Stimulated activated CD4-positive, alpha-beta T cell treated with anti-CD3 and anti-CD28 coated beads, Interleukin-4, amount 100 ng/mL, for 4 hours (primary cell): ENCODE data around the gene ATP23.

Experiments
- DNase-seq, 2 experiments: peaks; one replicate each; pipeline ENCODE4 v3.0.0-alpha.2; 2020

The ATP23 gene, protein sequence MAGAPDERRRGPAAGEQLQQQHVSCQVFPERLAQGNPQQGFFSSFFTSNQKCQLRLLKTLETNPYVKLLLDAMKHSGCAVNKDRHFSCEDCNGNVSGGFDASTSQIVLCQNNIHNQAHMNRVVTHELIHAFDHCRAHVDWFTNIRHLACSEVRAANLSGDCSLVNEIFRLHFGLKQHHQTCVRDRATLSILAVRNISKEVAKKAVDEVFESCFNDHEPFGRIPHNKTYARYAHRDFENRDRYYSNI

DNA sequence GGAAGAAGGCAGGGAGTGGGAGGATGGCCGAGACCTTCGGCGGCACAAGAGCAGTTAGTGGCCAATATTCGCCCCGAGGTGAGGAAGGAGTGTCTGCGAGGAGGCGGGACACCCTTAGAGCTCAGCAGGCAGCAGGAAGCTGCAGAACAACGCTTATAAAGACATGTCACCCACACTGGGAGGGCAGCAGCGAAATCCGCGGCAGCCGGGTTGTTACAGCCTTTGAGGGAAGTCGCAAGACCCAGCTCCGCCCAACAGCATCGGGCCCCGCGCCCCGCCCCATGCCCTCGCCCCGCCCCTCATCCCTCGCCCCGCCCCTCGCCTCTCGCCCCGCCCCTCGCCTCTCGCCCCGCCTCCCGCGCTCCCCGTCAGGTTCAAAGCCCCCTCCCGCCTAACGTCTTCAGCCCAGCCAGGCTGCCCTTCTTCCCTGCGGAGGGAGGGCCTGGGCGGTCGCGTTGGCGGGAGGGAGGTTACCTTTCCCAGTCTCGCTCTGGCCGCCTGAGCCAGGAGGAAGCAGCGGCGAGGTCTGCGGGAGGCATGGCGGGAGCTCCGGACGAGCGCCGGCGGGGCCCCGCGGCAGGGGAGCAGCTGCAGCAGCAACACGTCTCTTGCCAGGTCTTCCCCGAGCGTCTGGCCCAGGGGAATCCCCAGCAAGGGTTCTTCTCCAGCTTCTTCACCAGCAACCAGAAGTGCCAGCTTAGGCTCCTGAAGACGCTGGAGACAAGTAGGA lies at the start of gene ATP23:
Gene ATP23 (plus strand): TSS at position 403 of the 730 bp plus-strand sequence. CDS start 135 bp downstream, at position 538.
- peak; percentile 83 to 88 for DNase-seq

DNA sequence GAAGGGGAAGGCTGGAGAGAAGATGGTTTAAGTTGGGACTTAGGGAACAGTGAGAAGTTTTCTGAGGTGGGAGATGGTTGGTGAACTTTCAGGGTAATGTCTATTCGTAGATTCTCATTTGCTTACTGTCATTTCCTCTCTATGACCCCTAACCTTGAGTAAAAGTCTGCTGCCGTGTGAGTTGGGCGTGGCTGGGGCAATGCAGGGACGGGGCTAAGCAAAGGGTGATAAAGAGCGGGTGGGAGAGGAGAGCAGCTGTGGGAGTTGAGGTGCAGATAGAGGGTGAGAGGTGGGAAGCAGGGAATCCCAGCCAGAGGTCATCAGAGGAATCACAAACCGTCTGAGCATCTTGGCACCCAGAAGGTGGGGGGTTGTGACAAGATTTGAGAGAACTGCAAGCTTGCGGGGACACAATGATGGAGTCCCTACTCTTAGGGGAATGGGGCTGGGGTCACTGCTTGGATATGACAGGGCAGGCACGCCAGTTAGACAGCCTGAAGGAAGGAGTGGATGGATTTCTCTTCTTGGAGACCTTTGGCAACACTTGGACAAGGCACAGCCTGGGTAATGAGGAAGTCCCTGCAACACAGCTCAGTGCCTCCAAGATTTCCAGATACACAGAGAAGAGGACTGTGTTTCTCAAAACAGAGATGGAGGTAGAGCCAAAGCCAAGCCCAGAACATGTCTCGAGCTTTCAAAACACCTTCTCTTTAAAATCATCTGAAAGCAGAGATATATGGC lies 49.0 kb upstream of the ATP23 start:
- DNase-seq: no peak

DNA sequence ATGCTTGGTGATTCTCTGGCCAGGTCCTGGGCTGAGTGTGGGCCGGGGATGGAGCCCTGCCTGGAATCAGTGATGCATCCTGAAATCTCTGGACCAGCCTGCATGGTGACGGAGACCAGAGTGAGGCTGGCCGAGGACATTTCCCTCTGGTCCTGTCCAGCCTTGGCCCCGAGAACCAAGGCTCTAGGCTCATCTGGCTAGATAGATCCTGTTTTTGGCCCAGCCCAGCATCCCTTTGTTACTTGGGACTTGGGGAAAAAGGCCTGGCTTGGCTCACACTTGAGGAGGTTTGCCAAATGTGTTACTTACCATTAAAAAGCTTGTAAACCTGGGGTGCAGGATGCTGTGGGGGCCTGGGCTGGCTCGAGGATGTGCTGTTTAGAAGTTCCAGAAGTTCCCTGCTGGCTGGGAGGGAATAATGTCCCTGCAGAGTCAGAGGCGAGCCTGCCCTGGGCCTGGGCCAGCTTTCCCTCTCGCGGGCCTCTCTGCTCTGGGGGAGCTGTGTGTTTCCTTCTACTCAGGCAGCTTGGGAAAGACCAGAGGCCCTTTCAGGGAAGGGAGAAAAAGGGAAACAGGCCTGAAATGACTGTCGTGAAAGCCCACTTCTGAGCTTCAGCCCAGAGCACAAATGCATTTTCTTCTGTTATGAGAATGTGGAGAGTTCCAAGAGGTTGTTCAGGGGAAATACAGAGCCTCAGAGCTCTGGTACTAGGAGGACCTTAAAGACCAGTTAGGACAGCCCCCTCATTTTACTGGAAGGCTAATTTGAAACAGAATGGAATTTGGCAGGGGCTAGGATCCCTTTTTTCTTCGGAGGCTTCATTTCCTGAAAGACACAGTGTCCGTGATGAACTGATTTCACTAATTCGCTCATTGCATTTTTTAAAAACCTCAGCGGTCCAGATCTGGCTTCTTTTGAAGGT lies 47.7 kb upstream of the ATP23 start:
- DNase-seq: no peak

DNA sequence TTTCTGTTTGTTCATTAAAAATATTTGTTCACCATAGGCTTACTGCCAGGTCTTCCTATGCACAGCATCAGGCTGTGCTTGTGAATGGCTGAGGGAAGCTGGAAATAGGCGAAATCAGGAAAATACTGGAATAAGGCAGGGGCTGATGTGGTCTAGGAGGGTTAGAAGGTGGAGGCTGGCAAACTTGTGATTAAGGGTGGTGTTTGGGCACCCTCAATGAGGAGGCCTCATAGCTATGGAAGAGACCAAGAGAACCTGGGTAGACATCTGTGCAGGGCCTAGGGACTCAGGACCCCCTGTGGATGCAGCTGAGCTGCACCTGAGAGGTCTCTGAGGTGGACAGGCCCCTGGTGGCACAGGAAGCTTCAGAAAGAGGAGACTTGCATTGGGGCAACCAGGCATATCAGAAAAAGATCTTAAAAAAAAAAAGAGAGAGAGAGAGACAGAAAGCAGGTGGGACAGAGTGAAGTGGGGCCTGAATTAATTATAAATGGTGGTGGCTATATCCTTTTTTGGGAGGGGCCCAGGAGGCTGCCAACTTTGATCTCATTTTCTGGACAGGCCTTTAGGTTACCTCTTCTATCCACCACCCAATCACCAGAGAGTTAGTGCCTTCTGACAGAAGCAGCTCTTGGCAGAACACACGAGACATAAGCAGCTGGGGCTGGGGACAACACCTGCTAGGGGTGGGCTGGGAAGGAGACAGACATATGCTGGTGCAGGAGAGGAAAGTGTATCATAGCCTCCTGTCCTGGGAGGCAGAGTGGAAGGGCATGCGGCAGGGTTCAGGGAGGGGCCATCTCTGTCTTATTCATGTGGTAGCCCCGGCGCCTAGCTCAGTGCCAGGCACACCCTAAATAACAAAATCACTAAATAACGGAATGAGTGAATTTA lies 46.7 kb upstream of the ATP23 start:
- DNase-seq: no peak

DNA sequence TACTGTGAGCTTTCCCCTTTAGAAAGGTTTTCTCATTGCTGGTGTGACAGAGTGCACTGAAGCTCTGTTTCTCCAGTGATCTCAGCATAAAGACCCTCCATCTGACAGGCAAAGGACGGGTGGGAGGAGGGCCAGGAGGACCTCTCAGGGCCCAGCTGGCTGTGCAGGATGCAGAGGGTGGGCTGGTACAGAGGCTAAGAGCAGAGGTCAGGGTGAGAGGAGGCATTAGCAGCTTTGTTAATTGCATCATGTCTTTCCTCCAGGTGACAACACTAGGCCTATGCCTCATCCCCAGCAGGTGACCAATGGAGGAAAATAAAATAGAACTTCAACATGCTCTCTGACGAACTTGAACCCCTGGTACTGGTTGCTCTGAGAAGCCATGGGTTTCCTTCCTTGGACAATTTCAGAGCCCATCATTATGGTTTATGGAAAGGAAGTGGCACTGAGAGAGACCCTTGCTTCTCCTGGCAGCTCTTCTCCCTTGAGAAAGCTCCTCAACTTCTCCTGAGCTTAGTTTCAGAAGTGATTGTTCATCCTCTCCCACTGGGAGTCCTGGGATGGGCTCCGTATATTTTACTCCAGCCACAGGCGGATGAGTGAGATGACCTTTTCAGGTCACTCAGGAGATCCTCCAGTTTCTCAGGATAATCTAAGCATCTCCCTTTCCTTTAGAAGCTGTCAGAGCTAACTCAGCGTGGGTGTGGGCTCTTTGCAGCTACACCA lies 45.8 kb upstream of the ATP23 start:
- no peak for DNase-seq

DNA sequence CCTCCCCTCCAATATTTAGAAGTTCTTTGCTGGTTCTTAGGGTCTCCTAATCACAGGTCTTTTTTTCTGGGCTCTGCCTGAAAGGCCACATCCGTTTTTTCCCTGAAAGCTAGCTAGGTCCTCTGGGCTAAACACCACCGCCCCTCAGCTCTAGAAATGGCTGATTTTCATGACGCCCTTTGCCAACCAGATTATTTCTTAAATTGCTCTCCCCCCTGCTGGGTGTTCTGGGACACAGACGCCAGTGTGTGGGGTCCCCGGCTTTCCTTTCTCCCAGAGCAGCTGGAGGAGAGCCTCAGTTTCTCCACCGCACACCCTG lies 45.3 kb upstream of the ATP23 start:
- no peak for DNase-seq

DNA sequence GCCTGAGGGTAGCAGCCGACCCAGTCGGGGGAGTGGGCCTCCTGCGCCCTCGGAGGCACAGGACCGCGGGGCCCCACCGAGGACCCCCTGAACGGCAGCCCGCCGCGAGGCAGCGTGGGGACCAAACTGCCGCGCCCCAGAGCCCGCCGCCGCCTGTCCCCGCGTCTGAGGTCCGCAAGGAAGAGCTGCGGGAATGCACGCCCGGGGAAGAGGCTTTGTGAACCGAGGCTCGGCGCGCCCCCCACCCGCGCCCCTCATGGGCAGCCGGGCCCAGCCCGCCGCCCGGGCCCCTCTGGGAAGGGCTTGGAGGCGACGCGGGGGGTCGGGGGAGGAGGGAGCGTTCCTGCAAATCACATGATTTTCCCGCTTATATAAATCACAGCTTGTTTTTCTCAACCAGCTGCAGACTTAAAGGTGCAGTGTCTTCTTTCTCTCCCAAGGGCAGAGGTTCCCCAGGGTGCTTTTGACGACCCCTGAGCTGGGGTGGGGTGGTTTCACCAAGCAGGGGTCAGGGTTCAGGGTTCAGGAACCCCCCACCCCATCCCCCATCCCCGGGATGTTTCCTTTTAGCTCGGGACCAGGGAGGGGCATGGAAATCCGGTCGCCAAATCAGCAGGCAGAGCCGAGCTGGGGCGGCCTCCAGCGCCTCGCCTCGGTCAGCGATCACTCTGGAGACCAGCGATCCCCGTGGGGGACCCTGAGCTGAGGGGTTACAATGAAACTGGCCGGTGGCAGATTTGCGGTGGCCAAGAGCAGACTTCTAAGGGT lies 44.7 kb upstream of the ATP23 start:
- peak in 1 of 2 experiments; percentile 20 for DNase-seq

DNA sequence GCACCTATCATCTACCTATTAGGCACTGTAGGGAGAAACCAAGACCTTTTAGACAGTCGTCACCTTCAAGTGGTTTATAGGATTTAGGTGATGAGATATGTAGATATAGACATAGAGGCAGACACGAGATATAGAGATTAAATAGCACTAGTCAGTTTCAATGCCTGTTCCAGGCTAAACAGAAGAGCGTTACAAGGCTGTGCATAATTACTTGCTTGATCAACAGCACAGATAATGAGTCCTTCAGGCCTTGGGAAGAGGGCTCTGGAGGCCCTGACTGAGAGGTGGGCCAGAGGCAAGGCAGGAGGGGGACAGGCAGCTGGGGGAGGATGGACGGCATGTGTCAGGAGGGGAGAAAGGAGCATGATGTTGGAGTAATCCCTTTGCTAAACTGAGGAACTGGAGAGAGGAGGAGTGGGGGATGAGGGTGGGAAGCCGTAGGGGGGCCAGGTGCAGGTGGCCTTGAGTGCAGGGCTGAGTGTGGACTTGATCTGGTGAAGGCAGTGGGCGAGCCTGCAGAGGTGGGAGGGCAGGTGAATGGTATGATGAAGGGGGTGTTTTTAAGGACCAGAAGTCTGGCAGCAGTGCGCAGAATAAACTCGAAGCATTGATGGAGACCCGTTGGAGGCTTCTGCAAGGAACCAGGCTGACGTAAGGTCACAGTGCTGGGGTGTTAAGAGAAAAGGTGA lies 43.9 kb upstream of the ATP23 start:
- no peak for DNase-seq

DNA sequence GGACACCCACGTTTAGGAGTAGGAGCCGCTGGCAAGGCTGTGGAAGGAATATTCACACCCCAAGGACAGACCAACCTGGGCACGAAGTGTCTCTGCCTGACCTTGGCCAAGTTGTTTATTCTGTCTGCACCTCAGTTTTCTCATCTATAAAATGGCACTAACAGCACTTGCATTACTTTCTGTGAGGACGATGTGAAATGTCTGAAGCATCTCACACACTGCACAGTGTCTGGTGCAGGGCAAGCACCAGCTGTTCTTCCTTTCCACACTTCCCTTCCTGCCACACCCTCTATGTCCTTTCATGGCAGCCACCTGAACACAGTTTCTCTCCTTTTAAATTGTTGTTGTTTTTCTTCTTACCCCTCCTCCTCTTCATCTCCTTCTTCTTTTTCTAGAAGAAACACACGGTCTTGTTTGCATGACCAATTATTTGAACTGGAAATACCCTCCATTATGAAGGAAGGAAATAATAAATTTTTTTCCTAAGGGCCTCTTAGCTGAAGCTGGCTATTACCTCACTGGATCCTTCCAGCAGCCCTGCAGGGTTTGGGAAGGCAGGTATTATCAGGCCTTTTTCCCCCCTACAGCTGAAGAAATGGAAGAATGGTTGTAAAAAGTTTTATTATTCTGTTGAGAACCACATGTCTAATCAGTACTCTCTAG lies 42.9 kb upstream of the ATP23 start:
- DNase-seq: no peak

DNA sequence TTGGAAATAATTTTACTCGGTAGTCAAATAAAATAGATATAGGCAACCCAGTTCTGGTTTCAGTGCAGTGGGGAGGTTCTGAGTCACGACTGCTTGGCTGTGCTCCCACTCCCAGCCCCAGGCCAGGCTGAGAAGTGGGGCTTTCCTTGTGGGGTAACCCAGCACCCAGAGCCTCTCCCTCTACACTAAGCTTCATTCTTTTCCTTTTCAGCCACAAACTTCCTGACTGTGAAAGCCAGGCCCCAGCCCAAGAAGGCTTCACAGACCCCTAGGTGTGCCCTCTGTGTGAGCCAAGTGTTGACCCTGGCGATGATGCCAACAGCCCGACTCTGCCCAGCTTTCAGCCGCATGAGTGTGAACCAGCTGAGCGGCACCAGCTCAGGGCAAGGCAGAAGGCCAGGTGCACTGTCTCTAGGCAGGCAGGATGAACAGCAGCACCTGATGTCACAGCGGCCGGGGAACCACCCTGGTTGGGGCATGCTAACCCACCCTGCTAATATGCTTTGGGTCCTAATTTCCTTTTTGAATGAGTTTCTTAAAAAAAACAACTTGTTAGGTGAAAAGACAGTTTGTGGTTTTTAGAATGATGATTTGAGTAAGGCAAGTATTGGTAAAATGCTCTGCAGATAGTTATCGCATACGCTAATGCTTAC lies 42.2 kb upstream of the ATP23 start:
- peak; percentile 64 to 79 for DNase-seq

DNA sequence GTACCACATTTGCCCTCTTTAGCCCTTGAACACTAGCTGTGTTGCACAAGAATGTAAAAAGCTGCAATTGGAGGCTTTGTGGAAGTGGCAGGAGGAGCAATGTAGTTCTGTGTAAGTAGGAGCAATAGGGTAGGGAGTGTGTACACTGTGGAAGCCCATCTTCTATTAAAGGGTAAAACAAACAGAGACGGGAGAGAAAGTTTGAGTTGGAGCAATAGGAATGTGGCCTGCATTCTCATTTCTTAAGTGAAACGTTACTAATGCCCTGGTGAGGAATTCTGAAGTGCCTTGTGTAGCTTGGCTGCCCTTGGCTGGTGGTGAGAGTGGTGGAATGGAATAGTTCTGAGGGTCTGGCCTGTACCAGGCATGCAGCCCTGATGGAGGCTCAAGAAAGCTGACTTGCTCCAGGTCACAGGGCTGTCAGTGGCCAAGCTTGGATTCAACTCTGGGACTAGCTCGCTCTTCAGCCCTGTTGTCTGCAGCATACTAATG lies 38.8 kb upstream of the ATP23 start:
- DNase-seq: no peak

DNA sequence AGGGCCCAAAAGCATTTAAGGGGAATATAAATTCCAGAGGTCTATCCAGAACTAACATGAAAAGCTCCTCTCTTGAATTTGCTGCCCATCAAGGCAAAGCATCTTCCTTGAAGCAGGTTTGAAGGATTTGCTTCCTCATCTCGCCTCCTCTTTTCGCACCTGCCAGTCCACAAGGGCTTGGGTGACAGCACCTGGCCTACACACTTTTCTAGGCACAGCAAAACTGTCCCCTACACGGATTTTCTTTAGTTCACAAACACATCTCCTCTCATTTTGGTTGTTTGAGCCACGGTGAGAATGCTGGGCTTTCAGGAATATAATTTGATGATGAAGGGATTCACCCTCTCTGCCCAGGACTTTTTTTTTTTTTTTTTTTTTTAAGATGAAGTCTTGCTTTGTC lies 36.9 kb upstream of the ATP23 start:
- no peak for DNase-seq

DNA sequence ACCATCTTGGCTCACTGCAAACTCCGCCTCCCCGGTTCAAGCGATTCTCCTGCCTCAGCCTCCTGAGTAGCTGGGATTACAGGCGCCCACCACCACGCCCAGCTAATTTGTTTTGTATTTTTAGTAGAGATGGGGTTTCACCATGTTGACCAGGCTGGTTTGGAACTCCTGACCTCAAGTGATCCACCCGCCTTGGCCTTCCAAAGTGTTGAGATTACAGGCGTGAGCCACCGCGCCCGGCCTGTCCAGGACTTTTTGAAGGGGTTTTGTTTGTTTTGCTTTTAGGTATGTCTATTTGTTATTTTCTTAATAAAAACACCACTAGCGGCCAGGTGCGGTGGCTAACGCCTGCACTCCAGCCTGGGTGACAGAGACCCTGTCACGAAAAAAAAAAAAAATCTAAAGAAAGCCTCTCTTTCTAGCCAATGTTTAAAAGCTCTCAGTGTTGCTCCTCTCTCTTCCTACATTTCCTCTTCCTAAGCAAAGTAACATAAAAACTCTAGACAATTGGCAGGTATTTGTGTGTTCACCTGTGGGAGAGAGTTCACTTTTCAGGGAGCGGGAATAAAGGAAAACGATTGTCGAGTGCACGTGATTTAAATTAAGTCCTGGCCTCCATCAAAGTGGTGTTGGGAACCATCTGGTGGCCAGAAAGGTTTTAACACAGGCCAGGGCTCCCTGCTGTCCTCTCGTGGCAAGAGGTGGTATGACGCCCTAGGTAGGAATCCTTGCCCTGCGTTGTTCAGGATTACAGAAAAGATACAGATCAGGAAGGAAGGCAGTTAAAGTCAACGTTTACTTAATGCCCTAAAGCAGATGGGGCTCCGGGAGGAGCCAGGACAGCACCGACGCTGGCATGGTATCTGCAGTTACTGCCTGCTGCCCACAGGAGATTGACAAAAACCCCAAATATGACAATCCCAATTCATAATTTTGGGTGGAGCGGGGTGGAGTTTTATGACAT lies 36.2 kb upstream of the ATP23 start:
- DNase-seq: peak; percentile 75 to 79

DNA sequence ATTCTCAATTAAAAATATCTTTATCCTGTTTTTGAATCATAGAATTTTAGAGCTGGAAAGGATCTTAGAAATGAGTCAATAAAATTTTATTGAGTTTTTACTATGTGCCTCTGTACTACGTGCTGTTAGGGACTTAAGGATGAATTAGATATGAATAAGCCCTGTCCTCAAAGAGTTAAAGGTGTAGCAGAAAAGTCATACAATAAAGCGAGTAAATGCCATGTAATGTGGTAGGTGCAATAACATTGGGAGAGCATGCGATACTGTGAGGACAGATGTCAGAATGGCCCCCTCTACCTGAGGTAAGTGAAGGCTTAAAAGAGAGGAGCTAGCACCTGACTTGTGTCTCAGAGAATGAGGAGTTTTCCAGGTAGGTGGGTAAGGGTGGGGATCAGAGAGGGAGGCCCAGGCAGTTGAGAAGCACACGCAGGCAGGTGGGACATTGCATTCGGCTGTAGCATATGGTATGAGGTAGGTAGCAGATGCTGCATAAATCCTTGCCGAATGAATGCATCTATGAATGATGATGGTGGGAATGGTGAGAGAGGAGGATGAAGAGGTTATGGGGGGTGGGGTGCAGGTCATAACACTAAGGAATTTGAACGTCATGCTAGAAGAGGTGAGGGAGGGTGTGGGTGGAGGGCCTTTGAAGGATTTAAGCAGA lies 35.4 kb upstream of the ATP23 start:
- DNase-seq: no peak

DNA sequence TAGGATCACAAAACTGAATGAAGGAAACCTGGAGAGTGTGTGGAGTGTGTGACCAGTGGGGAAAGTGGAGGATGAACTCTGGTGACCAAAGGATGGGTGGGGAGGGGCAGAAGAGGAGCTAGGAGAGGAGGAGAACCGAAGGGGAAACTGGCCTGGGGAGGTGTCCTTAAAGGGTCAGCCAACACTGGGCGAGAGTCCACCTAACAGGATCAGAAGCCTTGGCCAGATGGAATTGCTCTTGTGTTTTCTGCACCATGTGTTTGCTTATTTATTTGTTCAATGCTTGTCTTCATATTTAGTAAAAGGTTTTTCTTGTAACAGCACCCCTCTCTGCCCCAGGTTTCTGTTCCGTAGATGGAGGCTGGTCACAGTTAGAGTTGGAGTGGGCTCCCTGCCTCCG lies 34.5 kb upstream of the ATP23 start:
- no peak for DNase-seq

DNA sequence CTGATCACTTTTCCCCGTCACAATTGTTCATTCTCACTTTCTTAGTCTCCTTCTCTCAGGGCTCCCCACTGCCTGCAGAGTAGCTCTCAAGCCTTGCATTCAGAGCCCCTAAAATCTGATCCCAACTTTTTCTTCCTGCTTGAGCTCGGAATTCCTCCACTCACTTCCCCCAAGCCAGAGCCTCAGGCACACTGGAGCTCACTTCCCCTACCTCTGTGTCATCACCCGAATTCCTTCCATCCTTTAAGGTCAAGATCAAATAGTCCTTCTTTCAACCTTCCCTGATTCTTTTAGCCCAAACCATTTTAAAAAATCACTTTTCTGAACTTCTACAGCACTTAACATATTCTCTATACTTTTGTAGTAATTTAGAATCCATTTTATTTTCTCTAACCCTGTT lies 34.1 kb upstream of the ATP23 start:
- no peak for DNase-seq

DNA sequence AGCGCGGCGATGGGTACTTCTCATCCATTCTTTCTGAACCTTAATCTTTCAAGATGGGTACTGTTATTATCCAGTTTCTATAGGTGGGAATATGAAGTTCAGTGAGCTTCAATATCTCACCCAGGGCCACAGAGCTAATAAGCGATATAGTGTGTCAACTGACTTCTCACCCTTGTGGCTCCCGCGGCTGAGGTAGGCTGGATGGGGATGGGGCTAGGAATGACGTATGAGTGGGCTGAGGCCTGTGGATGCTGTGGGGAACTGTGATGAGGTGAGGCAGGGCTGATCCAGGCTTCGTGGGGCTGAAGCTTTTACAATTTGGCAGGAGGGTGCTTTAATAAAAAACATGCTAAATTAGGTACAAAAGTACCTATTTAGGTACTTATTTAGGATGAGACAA lies 32.9 kb upstream of the ATP23 start:
- no peak for DNase-seq
